ENCODE data around the gene CRTC2. TPM values are rescaled to one million over a fixed set of nuclear protein-coding genes. Genes with fewer than 3 reads are reported as not detected.

CRTC2 gene
- total and polyA plus RNA-seq, 2 experiments from 2014 or later = 10.6 to 20.7 TPM

- Mint-ChIP-seq H3K4me1 (peaks cover 22% of the 10 kb centered on the region), H3K36me3 (ENCODE audit: low read depth) (peaks cover 1% of the 10 kb centered on the region; the same call in 1 of the 3 replicates), H3K4me3 (peak overlapping the region; percentile 83), H3K27ac (peak overlapping the region; percentile 96), H3K27me3 (ENCODE audit: insufficient read depth, low read depth, poor library complexity) (peaks cover 16% of the 10 kb centered on the region), H3K9me3 (no peaks in the 10 kb centered on the region; the same call in 2 of the 3 replicates)
- no peak for TF ChIP-seq ZNF331 (CRISPR knock-in tag; IDR thresholded peaks at IDR 0.05; ENCODE audit: low read depth)
- no peak for TF ChIP-seq NANOG (IDR thresholded peaks at IDR 0.05; ENCODE audit: borderline replicate concordance)
- no peak for TF ChIP-seq CTCF (conservative IDR thresholded peaks at IDR 0.05; ENCODE audit: low read depth in 2 of 2)
- TF ChIP-seq ETS1 (IDR thresholded peaks at IDR 0.05) = no peak
- TF ChIP-seq REST (IDR thresholded peaks at IDR 0.05; ENCODE audit: unreplicated experiment) = no peak
- no peak for TF ChIP-seq STAT1 (IDR thresholded peaks at IDR 0.05; ENCODE audit: unreplicated experiment)
- TF ChIP-seq EZH2 (IDR thresholded peaks at IDR 0.05; ENCODE audit: low read depth, unreplicated experiment) = no peak
- TF ChIP-seq ZNF114 (CRISPR knock-in tag; IDR thresholded peaks at IDR 0.05) = no peak
- no peak for TF ChIP-seq CREB1 (CRISPR knock-in tag; IDR thresholded peaks at IDR 0.05; ENCODE audit: low read depth)
- TF ChIP-seq EZH2phosphoT487 (IDR thresholded peaks at IDR 0.05; ENCODE audit: unreplicated experiment) = no peak
- no peak for TF ChIP-seq ZNF462 (CRISPR knock-in tag; IDR thresholded peaks at IDR 0.05)
- no peak for TF ChIP-seq POLR2AphosphoS5 (IDR thresholded peaks at IDR 0.05; ENCODE audit: low read depth)
- H3K79me2 ChIP-seq (replicated peaks; ENCODE audit: insufficient read depth) = peaks cover 59% of the 10 kb centered on the region
- ATAC-seq (no peak), DNase-seq (ENCODE audit: low spot score) (no peak)
- no peaks in the 10 kb centered on the region for H3K9me2 ChIP-seq (ENCODE audit: insufficient read depth)
- peaks cover 46% of the 10 kb centered on the region for H4K20me1 ChIP-seq (replicated peaks; ENCODE audit: insufficient read depth)
- H2AFZ ChIP-seq = no peak overlapping the region
- H3K36me3 ChIP-seq (ENCODE audit: insufficient read depth) = no peaks in the 10 kb centered on the region; the same call in 1 of the 2 replicates
- peaks cover 13% of the 10 kb centered on the region; the same call in 1 of the 2 replicates for H3F3A ChIP-seq (replicated peaks; ENCODE audit: low read depth)
- H3K27me3 ChIP-seq (ENCODE audit: insufficient read depth) = no peaks in the 10 kb centered on the region
- H3K4me2 ChIP-seq = peak overlapping the region; percentile 92
- peak overlapping the region; percentile 99 for H3K4me3 ChIP-seq
- peaks cover 18% of the 10 kb centered on the region for H3K4me1 ChIP-seq (ENCODE audit: insufficient read depth)
- peak overlapping the region; percentile 99 for H3K27ac ChIP-seq (ENCODE audit: low read depth)
Observed at GRCh38 chr1:153921080-153921802, 37.2 kb downstream of the CRTC2 start.
